Testis (tissue), 2 donors: ENCODE results near the gene RFPL2.
"Not testable (repeated sequence)": the region's sequence is repeated elsewhere in the genome, so short reads cannot be mapped to it uniquely, and the experiment has no call there.

Experiments used
- POLR2A ChIP-seq: fragments of 450-650 bp; IDR thresholded peaks from one replicate; pipeline ENCODE4 v1.6.1; 2017; ENCODE audit warnings: antibody characterized with exemption, mild to moderate bottlenecking, moderate library complexity
- TF ChIP-seq, protein P1 (sequence below), 3 experiments: fragments of 450-650 bp in 2 of 3; fragments of 200-600 bp in 1 of 3; sonication (generic) in 1 of 3; IDR thresholded peaks; one replicate each; pipeline ENCODE4 v1.5.1; 2016 to 2019; ENCODE audit warnings: antibody characterized with exemption in 3 of 3, mild to moderate bottlenecking in 2 of 3, moderate library complexity in 1 of 3

DNA sequence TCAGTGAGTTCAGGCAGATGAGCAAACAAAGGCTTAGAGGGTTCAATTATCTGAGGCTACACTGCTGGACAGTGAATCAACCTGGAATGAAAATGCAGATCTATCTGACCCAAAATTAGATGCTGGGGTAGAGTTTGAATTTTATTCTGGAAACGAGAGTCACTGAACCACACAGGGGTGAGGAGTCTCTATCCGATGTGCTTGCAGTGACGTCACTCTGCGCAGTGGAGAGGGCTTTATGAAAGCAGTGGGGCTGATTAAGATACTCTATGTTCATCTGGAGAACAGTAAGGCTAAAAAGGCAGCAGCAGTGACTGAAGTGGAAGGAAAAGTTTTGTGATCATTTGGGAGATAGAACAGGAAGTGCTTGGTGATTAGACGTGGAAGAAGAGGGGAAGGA is 44.5 kb downstream of the RFPL2 start:
- TF ChIP-seq, protein P1, sequence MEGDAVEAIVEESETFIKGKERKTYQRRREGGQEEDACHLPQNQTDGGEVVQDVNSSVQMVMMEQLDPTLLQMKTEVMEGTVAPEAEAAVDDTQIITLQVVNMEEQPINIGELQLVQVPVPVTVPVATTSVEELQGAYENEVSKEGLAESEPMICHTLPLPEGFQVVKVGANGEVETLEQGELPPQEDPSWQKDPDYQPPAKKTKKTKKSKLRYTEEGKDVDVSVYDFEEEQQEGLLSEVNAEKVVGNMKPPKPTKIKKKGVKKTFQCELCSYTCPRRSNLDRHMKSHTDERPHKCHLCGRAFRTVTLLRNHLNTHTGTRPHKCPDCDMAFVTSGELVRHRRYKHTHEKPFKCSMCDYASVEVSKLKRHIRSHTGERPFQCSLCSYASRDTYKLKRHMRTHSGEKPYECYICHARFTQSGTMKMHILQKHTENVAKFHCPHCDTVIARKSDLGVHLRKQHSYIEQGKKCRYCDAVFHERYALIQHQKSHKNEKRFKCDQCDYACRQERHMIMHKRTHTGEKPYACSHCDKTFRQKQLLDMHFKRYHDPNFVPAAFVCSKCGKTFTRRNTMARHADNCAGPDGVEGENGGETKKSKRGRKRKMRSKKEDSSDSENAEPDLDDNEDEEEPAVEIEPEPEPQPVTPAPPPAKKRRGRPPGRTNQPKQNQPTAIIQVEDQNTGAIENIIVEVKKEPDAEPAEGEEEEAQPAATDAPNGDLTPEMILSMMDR (IDR thresholded peaks at IDR 0.05), result not testable (repeated sequence)
- TF ChIP-seq POLR2A, result not testable (repeated sequence)
